ENCODE results near the gene ABCB9. TPM values are rescaled to one million over a fixed set of nuclear protein-coding genes. Genes with fewer than 3 reads are reported as not detected.

Gene ABCB9
- total RNA-seq, 1 donor from 2014 or later = 11.6 TPM

- no peak overlapping the region for H3K9ac ChIP-seq (ENCODE audit: low read length)
- H3K4me2 ChIP-seq (ENCODE audit: low read length) = peak overlapping the region; percentile 6
- peak overlapping the region; percentile 60 for H3K27ac Mint-ChIP-seq (ENCODE audit: unreplicated experiment)
Measured at GRCh38 chr12:122880668-122881067, 85.6 kb downstream of the ABCB9 start.

GRCh38 chr12:122880155-122880667 is 86.1 kb downstream of the ABCB9 start:
- Histone ChIP-seq H3K79me2 (ENCODE audit: insufficient read depth, low read length) (peaks cover 99% of the 10 kb centered on the region), H3K36me3 (ENCODE audit: insufficient read depth, low read length) (no peaks in the 10 kb centered on the region), H3K4me1 (ENCODE audit: insufficient read depth, low read length) (peaks cover 30% of the 10 kb centered on the region), H3K27ac (ENCODE audit: low read depth, low read length) (no peak overlapping the region), H3K4me2 (ENCODE audit: low read length) (peak overlapping the region; percentile 6), H2AFZ (ENCODE audit: low read depth, low read length) (no peak overlapping the region), H4K20me1 (ENCODE audit: insufficient read depth, low read length) (peaks cover 89% of the 10 kb centered on the region), H3K27me3 (ENCODE audit: insufficient read depth, low read length) (no peaks in the 10 kb centered on the region), H3K9me3 (ENCODE audit: insufficient read depth, low read depth, low read length) (no peaks in the 10 kb centered on the region), H3K4me3 (ENCODE audit: insufficient read depth, low read depth, low read length) (no peak overlapping the region), H3K9ac (ENCODE audit: low read length) (no peak overlapping the region)
- TF ChIP-seq CTCF (IDR thresholded peaks at IDR 0.05; ENCODE audit: insufficient read depth, low read depth, low read length) = no peak
- no peak for TF ChIP-seq EZH2 (IDR thresholded peaks at IDR 0.05; ENCODE audit: insufficient read depth, low read length)
- peaks cover 4% of the 10 kb centered on the region for H3K36me3 Mint-ChIP-seq (ENCODE audit: low read depth, unreplicated experiment)
- FAIRE-seq = no peak
- H3K27ac Mint-ChIP-seq (ENCODE audit: unreplicated experiment) = peak overlapping the region; percentile 60
- H3K4me1 Mint-ChIP-seq (ENCODE audit: low read depth, unreplicated experiment) = peaks cover 28% of the 10 kb centered on the region
- no peaks in the 10 kb centered on the region for H3K27me3 Mint-ChIP-seq (ENCODE audit: low read depth, unreplicated experiment)
- no peak overlapping the region for H3K4me3 Mint-ChIP-seq (ENCODE audit: unreplicated experiment)
- DNase-seq (ENCODE audit: low read depth) = peak; percentile 72
- H3K9me3 Mint-ChIP-seq (ENCODE audit: unreplicated experiment) = no peaks in the 10 kb centered on the region

More at GRCh38 chr12:122880668-122881067, 85.6 kb downstream of the ABCB9 start:
- no peak overlapping the region for H3K4me3 ChIP-seq (ENCODE audit: insufficient read depth, low read depth, low read length)
- FAIRE-seq (no peak), DNase-seq (ENCODE audit: low read depth) (no peak)
- H3K36me3 Mint-ChIP-seq (ENCODE audit: low read depth, unreplicated experiment) = peaks cover 4% of the 10 kb centered on the region
- H3K36me3 ChIP-seq (ENCODE audit: insufficient read depth, low read length) = no peaks in the 10 kb centered on the region
- peaks cover 85% of the 10 kb centered on the region for H4K20me1 ChIP-seq (ENCODE audit: insufficient read depth, low read length)
- no peak overlapping the region for H2AFZ ChIP-seq (ENCODE audit: low read depth, low read length)
- H3K9me3 ChIP-seq (ENCODE audit: insufficient read depth, low read depth, low read length) = no peaks in the 10 kb centered on the region
- no peaks in the 10 kb centered on the region for H3K9me3 Mint-ChIP-seq (ENCODE audit: unreplicated experiment)
- no peaks in the 10 kb centered on the region for H3K27me3 ChIP-seq (ENCODE audit: insufficient read depth, low read length)
- H3K27ac ChIP-seq (ENCODE audit: low read depth, low read length) = no peak overlapping the region
- H3K4me1 Mint-ChIP-seq (ENCODE audit: low read depth, unreplicated experiment) = peaks cover 26% of the 10 kb centered on the region
- no peak for TF ChIP-seq EZH2 (IDR thresholded peaks at IDR 0.05; ENCODE audit: insufficient read depth, low read length)
- peak; percentile 54 for TF ChIP-seq CTCF (IDR thresholded peaks at IDR 0.05; ENCODE audit: insufficient read depth, low read depth, low read length)
- H3K4me1 ChIP-seq (ENCODE audit: insufficient read depth, low read length) = peaks cover 27% of the 10 kb centered on the region
- peak overlapping the region; percentile 11 for H3K4me3 Mint-ChIP-seq (ENCODE audit: unreplicated experiment)
- H3K79me2 ChIP-seq (ENCODE audit: insufficient read depth, low read length) = peaks cover 97% of the 10 kb centered on the region
- H3K27me3 Mint-ChIP-seq (ENCODE audit: low read depth, unreplicated experiment) = no peaks in the 10 kb centered on the region

Small RNA genes lying within 50 kb of the gene (microRNA-seq; reads per million reads assigned to microRNA genes)
- gene MIR4304 = not detected

Other genes starting within 250 kb of the ABCB9 start
- not detected in 2 replicates for gene HCAR3, start 249.7 kb downstream of the ABCB9 start, total RNA-seq
- not detected in 2 replicates for gene HCAR1, start 235.6 kb downstream of the ABCB9 start, total RNA-seq
- 58.2 and 62.9 TPM in 2 replicates for gene DENR, start 213.6 kb downstream of the ABCB9 start, total RNA-seq
- 0.60 and 0.82 TPM in 2 replicates for gene CCDC62, start 191.9 kb downstream of the ABCB9 start, total RNA-seq
- gene HIP1R, start 131.0 kb downstream of the ABCB9 start, total RNA-seq = 21.3 and 22.2 TPM in 2 replicates
- 27.1 and 31.4 TPM in 2 replicates for gene VPS37B, start 70.3 kb downstream of the ABCB9 start, total RNA-seq
- gene OGFOD2, start 8.8 kb upstream of the ABCB9 start, total RNA-seq = 13.3 and 16.1 TPM in 2 replicates
- gene ARL6IP4, start 14.2 kb upstream of the ABCB9 start, total RNA-seq = 121 and 122 TPM in 2 replicates
- 13.2 and 14.2 TPM in 2 replicates for gene PITPNM2, start 184.6 kb upstream of the ABCB9 start, total RNA-seq